HepG2 (cell line): ENCODE measurements around the gene ZMYND8. TPM values are rescaled to one million over a fixed set of nuclear protein-coding genes. Genes with fewer than 3 reads are reported as not detected.

ENCODE experiments used
- ARID4A ChIP-seq: sonication (generic); formaldehyde crosslinking; IDR thresholded peaks from 2 replicates; pipeline ENCODE4 v1.5.0; 2020; ENCODE audit warnings: mild to moderate bottlenecking, missing genetic modification reagents, borderline replicate concordance
- ATF5 ChIP-seq: sonication (generic); formaldehyde crosslinking; IDR thresholded peaks from 2 replicates; pipeline ENCODE4 v1.4.0; 2020; ENCODE audit warnings: mild to moderate bottlenecking, low read depth, missing genetic modification reagents
- CBFB ChIP-seq: sonication (generic); formaldehyde crosslinking; IDR thresholded peaks from 2 replicates; pipeline ENCODE4 v1.4.0; 2020; ENCODE audit warnings: missing genetic modification reagents
- CERS6 ChIP-seq: sonication (generic); formaldehyde crosslinking; IDR thresholded peaks from 2 replicates; pipeline ENCODE4 v1.5.0; 2020; ENCODE audit warnings: missing genetic modification reagents
- ERF ChIP-seq: IDR thresholded peaks from 2 replicates; pipeline ENCODE4 v1.6.1; 2018; ENCODE audit warnings: missing biosample characterization, missing genetic modification reagents
- ESRRA ChIP-seq: sonication (generic); formaldehyde crosslinking; IDR thresholded peaks from 2 replicates; pipeline ENCODE4 v1.5.1; 2020; ENCODE audit warnings: mild to moderate bottlenecking, low read depth, missing genetic modification reagents
- GATAD1 ChIP-seq: IDR thresholded peaks from 2 replicates; pipeline ENCODE4 v1.6.1; 2016; ENCODE audit warnings: missing genetic modification reagents, missing compliant biosample characterization
- HNF4A ChIP-seq: sonication (generic); formaldehyde crosslinking; IDR thresholded peaks from 2 replicates; pipeline ENCODE4 v1.4.0; 2020; ENCODE audit warnings: missing genetic modification reagents
- MTA3 ChIP-seq: sonication (generic); formaldehyde crosslinking; IDR thresholded peaks from 2 replicates; pipeline ENCODE4 v1.4.0; 2020; ENCODE audit warnings: missing genetic modification reagents
- MXD1 ChIP-seq: sonication (generic); formaldehyde crosslinking; IDR thresholded peaks from 2 replicates; pipeline ENCODE4 v1.4.0; 2020; ENCODE audit warnings: mild to moderate bottlenecking, missing genetic modification reagents
- NFIC ChIP-seq: IDR thresholded peaks from 2 replicates; pipeline ENCODE4 v1.6.1; 2012; ENCODE audit warnings: mild to moderate bottlenecking, low read length, inconsistent platforms
- NFKBIZ ChIP-seq: IDR thresholded peaks from 2 replicates; pipeline ENCODE4 v1.6.1; 2018; ENCODE audit warnings: missing genetic modification reagents, missing compliant biosample characterization
- NFYC ChIP-seq: IDR thresholded peaks from 2 replicates; pipeline ENCODE4 v1.6.1; 2016; ENCODE audit warnings: missing genetic modification reagents, missing compliant biosample characterization
- RFX5 ChIP-seq: IDR thresholded peaks from 2 replicates; pipeline ENCODE4 v1.6.1; 2011; ENCODE audit warnings: low read depth, low read length, improper control_type of control experiment
- SP5 ChIP-seq: IDR thresholded peaks from 2 replicates; pipeline ENCODE4 v1.6.1; 2016; ENCODE audit warnings: low read depth, borderline replicate concordance
- TCF7L2 ChIP-seq: IDR thresholded peaks from 2 replicates; pipeline ENCODE4 v1.6.1; 2011; ENCODE audit warnings: mild to moderate bottlenecking, low read depth, low read length, moderate library complexity
- ZBTB43 ChIP-seq: sonication (generic); formaldehyde crosslinking; conservative IDR thresholded peaks from 2 replicates; pipeline ENCODE4 v1.4.0; 2020; ENCODE audit warnings: missing genetic modification reagents
- ZBTB8A ChIP-seq: sonication (generic); formaldehyde crosslinking; IDR thresholded peaks from 2 replicates; pipeline ENCODE4 v1.4.0; 2020; ENCODE audit warnings: mild to moderate bottlenecking, low read depth, missing genetic modification reagents, borderline replicate concordance
- ZNF354B ChIP-seq: sonication (generic); formaldehyde crosslinking; IDR thresholded peaks from 2 replicates; pipeline ENCODE4 v1.8.0; 2022; ENCODE audit warnings: mild to moderate bottlenecking, missing genetic modification reagents
- ZNF580 ChIP-seq: IDR thresholded peaks from 2 replicates; pipeline ENCODE4 v1.6.1; 2016; ENCODE audit warnings: low read depth, borderline replicate concordance
- ZNF614 ChIP-seq: IDR thresholded peaks from 2 replicates; pipeline ENCODE4 v1.6.1; 2018; ENCODE audit warnings: missing biosample characterization, missing genetic modification reagents, inconsistent platforms, borderline replicate concordance
- ZNF678 ChIP-seq: sonication (generic); formaldehyde crosslinking; IDR thresholded peaks from 2 replicates; pipeline ENCODE4 v1.4.0; 2020; ENCODE audit warnings: mild to moderate bottlenecking, missing genetic modification reagents
- ZNF761 ChIP-seq: sonication (generic); formaldehyde crosslinking; conservative IDR thresholded peaks from 2 replicates; pipeline ENCODE4 v1.4.0; 2020; ENCODE audit warnings: mild to moderate bottlenecking, missing genetic modification reagents
- polyA plus RNA-seq, 8 experiments: library from polyadenylated mRNA; depleted of rRNA in 3 of 8; stranded (reverse) in 7 of 8; unstranded in 1 of 8; fragments of >200 nt; fragmentation: Illumina TruSeq in 4 of 8; extraction: Trizol in 4 of 8; gene quantifications; 2 replicates each; pipeline versions ENCODE4 v1.2.1 to v1.2.3, GENCODE V29; 2011 to 2016; ENCODE audit warnings: low read depth in 4 of 8, missing spikeins in 1 of 8, mixed read lengths in 1 of 8; ENCODE audit not compliant: insufficient read depth in 1 of 8
- total RNA-seq, 5 experiments: library from RNA; depleted of rRNA; stranded (reverse); fragments of >200 nt; fragmentation: Illumina TruSeq; extraction: Trizol; gene quantifications; 2 replicates each; pipeline ENCODE4 v1.2.3, GENCODE V29; 2016; ENCODE audit warnings: low read depth in 1 of 5

ZMYND8 gene
- total and polyA plus RNA-seq, 2 of the 13 experiments (the other 11 are each of a cell fraction or from before 2014, with no cell fraction given) = 53.9 to 84.7 TPM

- TF ChIP-seq SP5 (CRISPR knock-in tag) = no peak; the same call in 1 of the 2 replicates
- peak; percentile 100 for TF ChIP-seq HNF4A (CRISPR knock-in tag)
- peak; percentile 98 for TF ChIP-seq ZNF614 (CRISPR knock-in tag)
- TF ChIP-seq ESRRA (CRISPR knock-in tag) = peak; percentile 91
- peak; percentile 76 for TF ChIP-seq GATAD1 (CRISPR knock-in tag)
- TF ChIP-seq ZNF678 (CRISPR knock-in tag) = no peak
- TF ChIP-seq ZBTB8A (CRISPR knock-in tag) = no peak
- TF ChIP-seq ARID4A (CRISPR knock-in tag) = peak; percentile 82
- TF ChIP-seq ZNF354B = no peak
- peak; percentile 63 for TF ChIP-seq NFYC
- TF ChIP-seq TCF7L2 = no peak
- peak; percentile 96; the same call in 1 of the 2 replicates for TF ChIP-seq ZNF580 (CRISPR knock-in tag)
- TF ChIP-seq ZBTB43 (CRISPR knock-in tag) = peak; percentile 92
- no peak for TF ChIP-seq MTA3 (CRISPR knock-in tag)
- TF ChIP-seq CBFB (CRISPR knock-in tag) = peak; percentile 100
- peak; percentile 86; the same call in 1 of the 2 replicates for TF ChIP-seq NFIC
- peak; percentile 94; the same call in 1 of the 2 replicates for TF ChIP-seq NFKBIZ (CRISPR knock-in tag)
- 0 out of 2 replicates have a peak, but pooled peaks have one; percentile 23 for TF ChIP-seq ATF5
- TF ChIP-seq RFX5 = no peak
- TF ChIP-seq CERS6 = no peak
- peak; percentile 95 for TF ChIP-seq ERF (CRISPR knock-in tag)
- no peak for TF ChIP-seq MXD1 (CRISPR knock-in tag)
- TF ChIP-seq ZNF761 (CRISPR knock-in tag) = no peak
These were observed 122.9 kb downstream of the ZMYND8 start (continued) for GRCh38 chr20:47233333-47234188.
